ENCODE results near the gene CFAP97D2. TPM values are rescaled to one million over a fixed set of nuclear protein-coding genes. Genes with fewer than 3 reads are reported as not detected.
"Not testable (repeated sequence)": the region's sequence is repeated elsewhere in the genome, so short reads cannot be mapped to it uniquely, and the experiment has no call there.

The CFAP97D2 gene
- total RNA-seq, 1 donor from 2014 or later = not detected

DNA sequence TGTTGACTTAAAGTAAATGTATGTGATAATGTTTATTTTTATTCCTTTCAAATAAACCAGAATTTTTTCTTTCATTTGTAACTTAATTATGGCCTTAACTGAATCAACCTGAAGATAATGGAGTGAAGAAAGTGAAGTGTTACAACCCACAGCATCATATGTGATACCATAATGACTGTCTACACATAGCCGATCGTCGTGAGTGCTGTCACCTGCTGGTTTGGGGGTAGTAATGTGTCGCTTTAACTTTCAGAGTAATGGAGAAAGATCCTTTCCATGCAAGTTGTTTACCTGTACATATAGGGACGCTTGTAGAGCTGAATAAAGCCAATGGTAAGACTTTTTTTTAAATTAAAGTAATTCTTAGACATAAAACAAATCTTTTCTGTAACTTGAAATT is 65.6 kb downstream of the CFAP97D2 start:
- Mint-ChIP-seq H3K4me1 (no peaks in the 10 kb centered on the region), H3K9me3 (no peaks in the 10 kb centered on the region), H3K27ac (no peak overlapping the region), H3K36me3 (ENCODE audit: low read depth) (peaks cover 90% of the 10 kb centered on the region), H3K4me3 (no peak overlapping the region), H3K27me3 (no peaks in the 10 kb centered on the region)
- TF ChIP-seq CTCF (IDR thresholded peaks at IDR 0.05) = no peak
- DNase-seq (no peak), ATAC-seq (ENCODE audit: low read depth) (no peak)
- ChIA-PET POLR2A (no interaction called here), CTCF (no interaction called here)
- intact Hi-C loops (cut with micrococcal nuclease) = no loop called here

- Mint-ChIP-seq H3K4me1 (no peaks in the 10 kb centered on the region), H3K36me3 (ENCODE audit: low read depth) (peaks cover 84% of the 10 kb centered on the region), H3K9me3 (no peaks in the 10 kb centered on the region), H3K4me3 (no peak overlapping the region), H3K27me3 (no peaks in the 10 kb centered on the region), H3K27ac (no peak overlapping the region)
- ATAC-seq (ENCODE audit: low read depth) (no peak), DNase-seq (no peak)
- ChIA-PET CTCF (no interaction called here), POLR2A (no interaction called here)
- no peak for TF ChIP-seq CTCF (IDR thresholded peaks at IDR 0.05)
- intact Hi-C loops (cut with micrococcal nuclease) = no loop called here
These were observed 69.0 kb downstream of the CFAP97D2 start for GRCh38 chr13:114248011-114248410.

DNA sequence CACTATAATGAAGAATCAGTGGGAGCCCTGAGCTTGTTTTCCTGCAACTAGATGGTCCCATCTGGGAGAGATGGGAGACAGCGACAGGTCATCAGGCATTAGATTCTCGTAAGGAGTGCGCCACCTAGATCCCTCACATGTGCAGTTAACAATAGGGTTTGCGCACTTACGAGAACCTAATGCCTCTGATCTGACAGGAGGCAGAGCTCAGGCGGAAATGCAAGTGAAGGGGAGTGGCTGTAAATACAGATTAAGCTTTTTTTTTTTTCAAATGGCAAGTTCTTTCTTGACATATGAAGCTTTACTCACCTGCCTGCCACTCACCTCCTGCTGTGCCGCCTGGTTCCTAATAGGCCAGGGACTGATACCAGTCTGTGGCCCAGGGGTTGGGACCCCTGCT is 70.0 kb downstream of the CFAP97D2 start:
- no peak for ATAC-seq (ENCODE audit: low read depth)
- Mint-ChIP-seq H3K9me3 (no peaks in the 10 kb centered on the region), H3K27me3 (no peaks in the 10 kb centered on the region), H3K4me1 (no peaks in the 10 kb centered on the region), H3K4me3 (no peak overlapping the region), H3K36me3 (ENCODE audit: low read depth) (peaks cover 82% of the 10 kb centered on the region), H3K27ac (no peak overlapping the region)
- no peak for TF ChIP-seq CTCF (IDR thresholded peaks at IDR 0.05)
- intact Hi-C loops (cut with micrococcal nuclease) = no loop called here
- DNase-seq = no peak
- ChIA-PET CTCF (no interaction called here), POLR2A (no interaction called here)

- H3K4me3 Mint-ChIP-seq; H3K27me3 Mint-ChIP-seq; ATAC-seq (ENCODE audit: low read depth); H3K9me3 Mint-ChIP-seq; DNase-seq; intact Hi-C loops (cut with micrococcal nuclease); H3K27ac Mint-ChIP-seq; H3K4me1 Mint-ChIP-seq; POLR2A ChIA-PET; CTCF ChIA-PET: not testable (repeated sequence)
- peaks cover 81% of the 10 kb centered on the region for H3K36me3 Mint-ChIP-seq (ENCODE audit: low read depth)
These were observed 72.8 kb downstream of the CFAP97D2 start for GRCh38 chr13:114251639-114252440.

GRCh38 chr13:114256547-114256946 is 77.5 kb downstream of the CFAP97D2 start:
- TF ChIP-seq CTCF (IDR thresholded peaks at IDR 0.05) = no peak
- POLR2A ChIA-PET = interaction anchor here (1.0 kb wide), 1 partner anchor 25 kb away, joined by 3 read pairs; the partner anchor contains the start of gene UPF3A
- H3K27ac Mint-ChIP-seq = no peak overlapping the region

More at GRCh38 chr13:114256547-114256946, 77.5 kb downstream of the CFAP97D2 start:
- Mint-ChIP-seq H3K36me3 (ENCODE audit: low read depth) (peaks cover 86% of the 10 kb centered on the region), H3K27me3 (no peaks in the 10 kb centered on the region), H3K4me1 (peaks cover 28% of the 10 kb centered on the region), H3K9me3 (no peaks in the 10 kb centered on the region), H3K4me3 (no peak overlapping the region)
- CTCF ChIA-PET = no interaction called here
- intact Hi-C loops (cut with micrococcal nuclease) = no loop called here
- ATAC-seq (ENCODE audit: low read depth) = no peak
- DNase-seq = no peak

Measured in activated B cell treated with CpG ODN at 0.5 μM for 24 hours (primary cell).